NCI-H187 treated with DMSO at 0.1 percent for 48 hours (cell line): Measurements from ENCODE around the gene MYRIP.
"Not testable (repeated sequence)": the region's sequence is repeated elsewhere in the genome, so short reads cannot be mapped to it uniquely, and the experiment has no call there.

ENCODE experiments used
- DNase-seq: peaks from one replicate; lab custom pipeline; 2025; lab: John Stamatoyannopoulos, UW

MYRIP gene

DNA sequence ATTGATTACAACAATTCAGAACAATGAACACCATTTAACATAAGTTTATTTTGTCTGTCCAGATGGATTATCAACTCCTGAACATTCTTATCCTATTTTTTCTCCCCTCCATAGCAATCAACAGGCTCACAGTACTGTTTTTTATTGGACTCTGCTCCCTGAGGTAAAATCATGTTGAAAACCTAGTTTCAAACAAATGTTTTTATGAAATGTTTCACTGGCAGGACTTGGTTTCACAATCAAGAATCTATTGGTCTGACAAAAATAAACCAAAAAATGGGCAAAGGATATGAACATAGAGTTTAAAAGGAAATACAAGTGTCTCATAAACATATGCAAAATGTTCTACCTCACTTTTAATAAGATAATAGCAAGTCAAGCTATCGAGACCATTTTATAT lies 2.6 kb upstream of the MYRIP start:
- DNase-seq: no peak

DNA sequence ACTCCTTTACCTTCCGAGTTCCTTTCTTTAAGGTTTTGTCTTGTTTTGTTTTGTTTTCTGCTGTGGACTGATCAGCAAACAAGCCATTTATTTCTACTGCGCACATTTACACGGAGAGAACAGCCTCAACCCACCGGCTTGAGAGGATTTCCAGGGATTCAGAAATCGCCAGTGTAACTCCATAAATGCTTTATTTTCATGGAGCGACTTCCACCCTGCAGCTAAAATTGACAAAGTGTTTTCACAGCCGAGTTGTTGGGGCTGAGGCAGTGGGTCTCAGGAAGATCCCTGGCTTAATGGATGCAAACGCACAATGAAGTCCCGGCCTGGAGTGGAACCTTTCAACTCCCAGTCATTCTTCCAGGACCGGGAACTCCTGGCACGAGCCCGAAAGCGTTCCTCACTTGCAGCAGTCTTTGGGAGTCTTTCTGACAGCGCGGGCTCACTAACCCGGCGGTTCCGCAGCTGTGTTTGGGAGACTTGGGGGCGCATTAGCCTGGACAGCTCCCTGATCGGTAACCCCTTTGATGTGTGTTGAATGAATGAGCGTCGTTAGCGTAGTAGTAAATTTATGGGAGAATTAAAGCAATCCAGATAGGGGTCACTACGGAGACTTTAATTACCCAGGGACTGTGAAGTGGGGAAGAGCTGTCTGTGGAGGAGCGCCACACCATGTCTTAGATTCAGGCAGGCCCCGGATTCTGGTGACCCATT lies 785 bp upstream of the MYRIP start:
- DNase-seq: no peak

DNA sequence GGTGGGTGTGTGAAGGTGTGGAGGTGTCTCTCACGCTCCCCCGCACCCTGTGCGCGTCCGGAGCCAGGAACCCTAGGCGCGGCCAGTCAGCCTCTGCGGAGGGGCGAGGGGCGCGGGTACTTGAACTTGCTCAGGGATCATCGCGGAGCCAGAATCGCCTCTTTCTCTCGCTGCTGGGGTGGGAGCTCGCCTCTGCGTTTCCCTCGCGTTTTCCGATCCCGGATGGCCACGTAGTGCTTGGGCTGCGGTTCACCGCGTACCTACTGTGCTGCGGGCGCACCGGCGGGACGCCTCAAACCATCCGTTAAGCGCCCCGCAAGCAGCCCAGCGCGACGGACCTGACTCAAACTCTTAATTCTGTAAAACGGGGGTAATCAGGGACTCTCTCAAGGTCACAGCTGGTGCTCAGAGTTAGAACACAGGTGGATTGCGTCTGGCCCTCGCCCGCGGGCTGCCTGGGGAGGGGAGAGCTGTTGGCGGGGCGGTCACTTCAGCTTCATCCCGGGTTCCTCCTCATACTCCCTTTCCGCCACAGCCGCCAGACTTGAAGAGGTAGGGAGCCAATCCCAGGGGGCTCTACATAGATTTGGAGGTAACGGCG lies 686 bp downstream of the MYRIP start:
- no peak for DNase-seq

DNA sequence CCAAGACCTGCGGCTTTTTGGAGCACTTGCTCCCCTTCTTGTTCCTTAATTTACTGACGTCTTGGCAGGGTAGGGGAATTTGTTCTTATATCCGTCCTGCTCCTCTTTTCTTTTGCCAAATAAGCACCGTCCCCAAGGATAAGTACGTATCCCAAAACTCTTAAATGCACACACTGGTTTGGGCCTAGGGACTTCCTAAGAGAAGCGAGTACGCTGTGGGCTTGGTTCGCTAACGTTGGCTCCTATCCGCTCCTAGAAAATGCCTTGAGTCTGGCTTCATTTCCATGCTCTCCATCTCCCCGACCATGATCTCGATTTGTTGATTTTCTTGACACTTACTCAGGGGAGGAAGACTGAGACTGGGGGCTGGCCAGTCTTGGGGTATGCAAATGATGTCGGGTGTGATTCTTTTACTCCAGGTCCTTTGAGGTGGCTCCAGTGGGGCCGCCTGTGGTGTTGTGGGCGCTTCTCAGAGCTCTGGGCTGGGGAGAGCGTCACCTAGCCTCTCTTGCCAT lies 1.3 kb downstream of the MYRIP start:
- no peak for DNase-seq

DNA sequence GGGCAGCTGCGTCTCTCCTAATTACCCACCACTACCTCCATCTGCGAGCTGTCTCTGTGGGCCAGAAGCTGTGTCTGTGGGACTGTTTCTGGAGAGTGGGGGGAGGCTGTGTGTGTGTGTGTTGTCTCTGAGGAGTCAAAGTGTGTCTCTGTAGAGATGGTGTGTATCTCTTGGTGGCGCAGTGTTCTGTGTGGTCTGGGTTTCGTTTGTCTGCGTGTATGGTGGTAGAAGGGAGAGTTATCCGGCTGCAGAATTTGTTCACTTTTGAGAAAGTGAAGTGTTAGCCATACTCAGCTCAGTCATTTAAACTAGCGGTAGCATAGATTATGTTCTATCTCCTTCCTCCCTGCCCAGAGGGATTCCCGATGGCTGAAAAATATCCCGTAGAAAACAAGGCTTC lies 2.2 kb downstream of the MYRIP start:
- no peak for DNase-seq

DNA sequence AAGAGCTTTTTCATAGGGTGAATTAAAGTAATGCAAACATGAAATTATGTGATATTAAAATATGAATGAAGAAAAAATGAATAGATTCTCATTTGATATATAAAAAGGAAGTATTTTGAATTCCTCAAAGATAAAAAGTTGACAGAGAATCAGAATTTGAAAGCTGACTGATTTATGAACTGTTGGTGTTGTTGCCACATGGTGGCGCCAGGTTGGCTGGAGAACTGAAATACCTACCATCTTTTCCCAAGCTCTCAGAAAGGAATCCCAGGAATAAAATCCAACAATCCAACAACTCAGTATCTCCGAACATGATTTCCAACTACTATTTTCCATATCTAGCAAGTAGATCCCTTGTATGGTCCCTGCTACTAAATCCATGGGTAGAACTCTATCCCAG lies 3.1 kb downstream of the MYRIP start:
- DNase-seq: no peak

DNA sequence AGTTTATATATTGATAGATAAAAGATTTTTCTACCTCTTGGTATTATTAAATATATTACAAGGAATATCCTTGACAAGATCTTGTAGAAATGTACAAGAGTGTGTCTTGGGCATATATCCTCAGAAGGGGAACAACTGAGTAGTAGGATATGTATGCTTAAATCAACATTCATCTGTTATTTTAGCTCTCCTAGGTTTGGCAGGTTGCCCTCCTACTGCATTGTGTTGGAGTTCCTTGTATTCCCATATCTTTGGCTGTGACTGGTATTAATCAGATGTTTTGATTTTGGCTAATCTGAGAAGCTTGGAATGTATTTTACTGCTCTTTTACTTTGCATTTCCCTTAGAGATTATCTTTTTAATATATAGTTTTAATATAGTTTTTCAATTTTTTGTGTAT lies 4.6 kb downstream of the MYRIP start:
- DNase-seq: no peak

DNA sequence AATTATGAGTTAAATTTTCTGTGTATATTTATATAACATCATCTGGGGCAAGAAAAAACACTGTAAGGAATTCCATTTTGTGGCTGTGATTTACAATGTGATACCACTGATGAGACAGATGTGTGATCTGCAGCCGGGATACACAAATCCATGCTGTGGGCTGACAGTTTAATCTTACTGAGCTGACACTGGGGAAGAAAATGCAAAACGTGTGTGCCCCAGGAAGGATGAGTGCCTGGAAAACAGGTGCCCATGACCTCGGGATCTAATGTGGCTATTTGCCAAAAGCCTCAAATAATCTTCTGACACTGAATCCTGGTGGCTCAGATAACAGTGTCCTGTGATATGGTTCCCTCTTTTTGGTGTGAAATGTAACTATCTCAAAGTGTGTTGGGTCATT lies 10.5 kb downstream of the MYRIP start:
- DNase-seq: no peak

DNA sequence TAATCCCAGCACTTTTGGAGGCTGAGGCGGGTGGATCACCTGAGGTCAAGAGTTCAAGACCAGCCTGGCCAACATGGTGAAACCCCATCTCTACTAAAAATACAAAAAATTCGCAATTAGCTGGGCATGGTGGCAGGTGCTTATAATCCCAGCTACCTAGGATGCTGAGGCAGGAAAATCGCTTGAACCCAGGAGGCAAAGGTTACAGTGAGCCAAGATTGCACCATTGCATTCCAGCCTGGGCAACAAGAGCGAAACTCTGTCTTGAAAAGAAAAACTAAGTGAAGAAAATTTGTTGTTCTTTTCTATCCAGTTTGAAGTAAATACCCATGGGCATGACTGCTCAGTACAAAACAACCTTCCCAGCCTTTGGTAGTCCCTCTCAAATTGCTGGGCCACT lies 24.4 kb downstream of the MYRIP start:
- DNase-seq: not testable (repeated sequence)

DNA sequence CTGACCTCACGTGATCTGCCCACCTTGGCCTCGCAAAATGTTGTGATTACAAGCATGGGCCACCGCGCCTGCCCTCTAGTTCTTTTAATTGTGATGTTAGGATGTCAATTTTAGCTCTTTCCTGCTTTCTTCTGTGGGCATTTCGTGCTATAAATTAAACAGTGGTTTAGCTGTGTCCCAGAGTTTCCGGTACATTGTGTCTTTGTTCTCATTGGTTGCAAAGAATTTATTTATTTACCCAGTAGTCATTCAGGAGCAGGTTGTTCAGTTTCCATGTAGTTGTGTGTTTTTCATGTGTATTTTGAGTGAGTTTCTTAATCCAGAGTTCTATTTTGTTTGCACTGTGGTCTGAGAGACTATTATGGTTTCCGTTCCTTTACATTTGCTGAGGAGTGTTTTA lies 30.1 kb downstream of the MYRIP start:
- DNase-seq: no peak

DNA sequence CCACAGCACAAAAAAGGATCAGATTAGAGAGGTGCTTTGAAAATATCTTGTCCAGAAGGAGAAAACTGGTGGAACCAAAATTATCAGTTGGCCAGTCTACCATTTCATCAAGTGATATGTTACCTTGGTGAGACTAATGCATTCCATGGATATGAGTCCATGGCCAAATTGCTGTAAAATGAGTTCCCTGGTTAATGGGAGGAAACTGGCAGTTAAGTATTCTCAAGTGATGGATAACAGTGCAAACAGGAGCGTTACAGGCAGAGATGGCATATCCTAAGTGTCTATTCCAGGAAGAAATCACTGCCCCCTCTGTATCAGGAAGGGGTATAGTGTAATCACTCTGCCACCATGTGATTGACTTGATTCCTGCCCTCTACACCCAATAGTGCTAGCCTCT lies 34.0 kb downstream of the MYRIP start:
- no peak for DNase-seq

DNA sequence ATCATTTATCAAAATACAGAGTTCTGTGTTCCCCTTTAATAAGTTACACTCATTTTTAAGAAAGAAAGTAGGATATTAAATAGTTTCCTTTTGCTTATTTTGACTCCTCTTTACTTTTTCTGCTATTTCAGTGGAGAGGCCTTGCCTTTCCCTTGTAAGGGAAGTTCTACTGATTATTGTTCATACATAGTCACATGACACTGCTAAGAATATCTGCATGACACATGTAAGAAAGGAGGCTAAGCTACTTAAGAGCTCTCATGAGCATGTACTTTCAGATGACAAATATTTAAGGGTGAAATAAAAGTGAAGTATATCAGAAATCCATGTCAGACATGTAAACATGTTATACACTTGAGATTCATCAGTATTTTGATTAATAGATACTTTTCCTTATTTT lies 39.0 kb downstream of the MYRIP start:
- DNase-seq: no peak

DNA sequence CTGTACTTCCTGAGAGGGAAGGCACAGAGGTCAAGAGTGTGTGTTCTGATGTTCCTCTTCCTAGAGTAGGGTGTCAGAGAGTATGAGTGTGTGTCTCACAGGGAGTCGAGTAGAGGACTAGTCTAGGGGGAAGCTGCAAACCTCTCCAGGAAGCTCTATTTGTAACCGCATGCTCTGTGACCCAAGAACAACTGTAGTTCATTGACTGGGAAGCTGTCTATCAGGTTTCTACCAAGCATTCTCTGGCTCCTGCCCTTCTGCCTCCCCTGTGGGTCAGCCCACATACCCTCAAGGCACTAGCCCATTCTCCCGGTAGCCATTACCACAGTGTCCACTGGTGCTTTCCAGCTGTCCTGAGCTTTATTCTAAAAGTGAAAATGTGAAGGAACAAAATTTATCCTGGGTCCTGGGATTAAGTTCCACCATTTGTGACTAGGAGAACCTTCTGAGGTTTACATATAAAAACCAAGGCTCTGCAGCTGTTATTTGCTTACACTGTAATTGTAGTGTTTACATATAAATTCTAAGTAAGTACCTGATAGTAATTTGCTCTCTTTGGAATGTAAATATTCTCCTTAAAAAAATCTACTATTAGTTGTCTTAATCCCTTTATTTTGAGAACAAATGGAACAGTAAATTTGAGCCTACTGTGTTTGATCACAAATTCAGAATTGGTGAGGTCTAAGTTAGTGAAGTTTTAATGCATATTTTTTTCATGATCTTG lies 40.7 kb downstream of the MYRIP start:
- DNase-seq: no peak

DNA sequence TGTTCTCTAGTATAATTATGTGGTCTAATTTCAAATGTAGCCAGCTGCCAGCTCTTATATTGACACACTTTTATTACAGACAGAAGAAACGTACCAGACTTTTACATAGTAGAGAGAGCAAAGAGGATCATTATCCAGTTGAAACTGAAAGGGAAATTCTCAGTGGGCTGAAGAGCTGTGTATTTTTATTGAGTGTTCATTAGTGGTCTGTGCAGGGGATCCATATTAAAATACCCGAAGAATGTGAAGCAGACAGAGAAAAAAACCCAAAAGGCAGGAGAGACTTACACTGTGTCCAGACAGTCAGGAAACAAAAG lies 41.3 kb downstream of the MYRIP start:
- no peak for DNase-seq

DNA sequence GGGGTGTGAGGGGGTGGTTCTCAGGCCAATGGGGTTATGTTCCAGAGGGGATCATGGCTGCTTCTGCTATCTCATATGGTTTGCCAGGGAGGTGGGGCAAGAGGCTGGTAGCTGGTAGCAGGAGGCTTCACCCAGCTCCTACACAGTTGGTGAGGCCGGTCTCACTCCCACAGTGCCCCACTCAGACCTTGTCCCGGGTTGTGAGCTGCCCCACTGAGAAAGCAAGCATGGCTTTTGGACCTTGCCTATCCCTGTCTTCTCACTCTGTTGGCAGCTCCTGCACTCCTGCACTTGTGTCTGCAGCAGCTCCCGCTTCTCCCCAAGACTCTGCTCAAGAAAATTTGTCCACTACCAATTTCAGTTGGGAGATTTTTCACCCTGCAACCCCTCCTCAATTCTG lies 46.1 kb downstream of the MYRIP start:
- DNase-seq: no peak

DNA sequence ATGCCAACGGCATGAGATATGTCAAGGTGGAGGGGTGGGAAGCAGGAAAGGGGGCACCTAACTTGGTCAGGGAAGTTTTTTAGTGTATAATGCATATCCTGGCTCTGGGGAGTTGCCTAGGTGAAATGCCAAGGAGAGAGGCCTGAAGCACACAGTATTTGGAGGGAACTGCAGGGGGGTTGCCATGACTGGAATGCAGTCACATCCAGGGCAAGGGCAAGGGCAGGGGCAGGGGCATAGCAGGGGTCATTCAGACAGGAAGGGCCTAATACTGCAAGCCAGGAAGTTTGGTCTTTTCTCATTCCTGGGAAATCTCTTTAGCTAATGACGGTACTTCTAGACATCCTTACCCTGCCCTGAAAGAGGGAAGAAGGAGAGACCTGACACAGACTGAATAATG lies 60.5 kb downstream of the MYRIP start:
- DNase-seq: no peak

DNA sequence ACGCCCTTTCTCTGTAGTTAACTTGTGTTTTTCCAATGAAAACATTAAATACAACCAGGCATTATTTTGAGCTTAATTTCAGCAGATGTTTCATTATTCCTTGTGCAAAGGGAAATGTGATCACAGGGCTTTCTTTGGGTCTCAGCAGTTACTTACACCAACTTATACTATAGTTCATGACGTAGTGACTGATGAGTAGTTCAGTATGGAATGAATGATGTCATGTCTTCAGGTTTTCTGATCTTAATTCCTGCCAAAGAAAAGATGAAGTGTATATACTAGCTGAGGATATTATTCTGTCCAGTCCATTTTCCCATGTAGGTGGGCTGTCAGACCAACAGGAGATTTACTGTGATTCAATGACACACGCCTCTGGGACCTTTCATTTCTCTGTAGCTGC lies 61.3 kb downstream of the MYRIP start:
- DNase-seq: no peak

DNA sequence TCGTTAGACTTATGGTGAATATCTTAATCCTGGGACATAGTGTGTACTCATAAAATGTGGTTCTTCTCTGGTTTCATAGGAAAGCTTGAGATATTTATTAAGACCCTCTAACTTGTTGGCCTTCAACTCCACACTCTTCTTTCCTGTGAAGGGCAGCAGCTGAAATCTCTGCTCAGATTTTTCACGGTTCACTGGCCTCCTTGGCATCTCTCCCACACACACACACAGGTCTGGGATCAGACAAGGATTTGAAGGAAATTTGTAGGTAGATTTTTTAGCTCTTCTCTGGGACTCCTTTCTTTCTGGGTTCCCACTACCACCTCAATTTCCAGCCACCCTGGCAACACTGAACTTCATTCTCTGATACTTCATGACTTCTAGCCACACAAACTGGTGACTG lies 70.2 kb downstream of the MYRIP start:
- no peak for DNase-seq

DNA sequence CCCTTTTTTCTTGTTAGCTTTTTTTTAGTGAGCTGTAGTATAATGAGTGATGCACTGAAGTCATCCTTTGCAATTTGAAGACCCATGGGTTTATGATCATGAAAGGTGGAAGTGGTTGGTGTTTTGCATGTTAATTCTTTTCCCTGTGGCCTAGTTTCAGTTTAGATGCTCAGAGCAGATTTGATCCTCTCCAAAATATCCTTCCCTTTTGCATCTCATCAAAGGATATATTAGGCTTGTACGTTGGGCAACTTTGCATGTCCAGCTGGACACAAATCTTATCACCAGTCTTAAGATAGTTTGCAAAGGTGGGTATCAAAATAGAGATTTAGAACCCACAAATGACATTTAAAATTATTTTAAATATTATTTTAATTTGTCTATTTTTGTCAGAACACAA lies 72.7 kb downstream of the MYRIP start:
- no peak for DNase-seq

DNA sequence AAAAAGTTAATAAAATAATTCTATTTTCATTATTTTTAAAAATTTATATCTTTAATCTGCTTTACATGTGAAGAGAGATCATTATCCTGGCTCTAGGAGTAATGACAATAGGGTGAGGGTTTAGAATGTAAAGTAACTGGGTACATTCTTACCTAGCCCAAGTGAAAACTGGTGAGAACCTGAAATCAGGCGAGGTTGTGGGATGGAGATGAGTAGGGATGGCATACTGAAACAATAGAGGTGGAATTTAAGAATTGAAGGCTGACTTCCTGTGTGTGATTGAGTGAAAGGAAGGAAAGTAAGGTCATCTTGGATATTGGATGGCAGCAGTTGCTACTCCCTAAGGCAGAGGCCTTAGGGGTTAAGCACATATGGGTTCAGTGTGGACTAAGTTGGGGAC lies 82.7 kb downstream of the MYRIP start:
- DNase-seq: no peak

DNA sequence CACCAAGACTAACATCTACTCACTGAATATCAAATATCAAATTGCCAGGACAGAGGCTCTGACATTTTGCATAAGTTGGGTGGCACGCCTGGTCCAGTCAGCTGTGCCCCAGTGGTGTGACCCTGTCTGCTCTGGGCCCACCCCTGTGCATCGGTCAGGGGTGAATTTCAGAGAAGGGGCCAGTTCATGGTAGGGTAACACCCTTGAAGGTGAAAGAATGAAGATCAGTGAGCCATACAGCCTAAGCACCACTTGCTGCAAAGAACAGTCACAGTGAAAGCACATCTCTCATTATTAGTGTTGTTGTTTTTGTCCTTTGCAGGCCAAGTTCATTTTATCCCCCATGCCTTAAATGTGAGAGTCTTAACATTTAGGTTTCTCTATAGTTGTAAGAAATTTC lies 86.8 kb downstream of the MYRIP start:
- no peak for DNase-seq

DNA sequence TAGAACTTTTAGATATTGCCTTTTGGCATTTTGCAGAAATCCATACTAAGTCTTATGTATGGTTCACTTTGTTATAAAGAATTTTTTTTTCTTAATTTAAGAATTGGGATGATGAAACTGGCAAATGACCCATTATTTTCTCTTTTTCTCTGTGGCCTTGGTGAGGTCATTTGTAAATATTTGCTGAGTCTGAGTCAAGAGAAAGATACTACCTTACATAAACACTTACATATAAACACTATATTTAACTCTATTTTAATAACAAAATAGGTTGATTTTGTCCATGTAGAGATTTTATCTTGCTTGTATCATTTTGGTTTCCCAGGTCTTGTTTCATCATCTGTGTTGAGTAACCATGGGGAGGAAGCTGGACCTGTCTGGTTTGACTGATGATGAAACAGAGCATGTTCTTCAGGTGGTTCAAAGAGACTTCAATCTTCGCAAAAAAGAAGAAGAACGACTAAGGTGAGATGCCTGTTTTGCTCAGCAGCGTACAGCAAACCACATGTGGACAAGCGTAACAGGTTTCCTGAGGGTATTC lies 91.1 kb downstream of the MYRIP start:
- DNase-seq: no peak

DNA sequence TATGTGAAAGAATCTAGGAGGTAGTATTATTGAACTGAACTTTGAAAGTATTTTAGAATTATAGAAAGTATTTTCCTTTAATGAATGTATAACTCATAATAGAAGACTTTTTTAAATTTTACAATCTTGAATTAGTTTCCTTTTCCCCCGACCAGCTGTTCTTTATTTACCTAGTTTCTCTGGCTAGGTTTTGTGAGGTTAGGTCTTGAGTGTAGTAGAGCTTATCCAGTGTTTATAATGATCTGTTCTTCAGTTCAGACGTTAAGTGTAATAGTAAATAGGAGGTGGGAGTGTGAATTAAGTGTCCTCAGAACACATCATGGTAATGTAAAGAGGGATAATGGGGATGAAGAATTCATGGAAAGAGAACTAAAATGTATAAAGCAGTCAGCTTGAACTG lies 93.8 kb downstream of the MYRIP start:
- DNase-seq: no peak
